Fibroblast of lung (primary cell): Measurements from ENCODE around the gene FOXO4.

Experiments used
- CTCF ChIP-seq, 2 donors: IDR thresholded peaks in 1 of 2; conservative IDR thresholded peaks in 1 of 2; 1 replicate in 1 of 2; 2 replicates in 1 of 2; pipeline ENCODE4 v1.5.1; 2011 to 2012; ENCODE audit warnings: low read length in 2 of 2, control low read depth in 1 of 2, inconsistent platforms in 1 of 2, low read depth in 1 of 2, mild to moderate bottlenecking in 1 of 2
- EZH2 ChIP-seq: IDR thresholded peaks from 2 replicates; pipeline ENCODE4 v1.5.1; 2012; ENCODE audit warnings: low read length, control low read depth, mild to moderate bottlenecking; ENCODE audit errors: missing control alignments

GRCh38 chrX:71067089-71067488 is 28.6 kb upstream of the FOXO4 start:
- TF ChIP-seq CTCF (conservative IDR thresholded peaks at IDR 0.05 in 1 of 2, IDR thresholded peaks at IDR 0.05 in 1 of 2; ENCODE audit: low read depth in 1 of 2, low read length in 2 of 2), result no peak
- TF ChIP-seq EZH2, result no peak
